Measurements from ENCODE around the gene JCAD. TPM values are rescaled to one million over a fixed set of nuclear protein-coding genes. Genes with fewer than 3 reads are reported as not detected.
"Not testable (repeated sequence)": the region's sequence is repeated elsewhere in the genome, so short reads cannot be mapped to it uniquely, and the experiment has no call there.

Gene JCAD
- total RNA-seq, 1 donor: 0.10 TPM

- Histone ChIP-seq H3K4me1 (ENCODE audit: insufficient read depth, low read length) (peaks cover 33% of the 10 kb centered on the region), H3K27me3 (ENCODE audit: insufficient read depth, low read length) (peaks cover 19% of the 10 kb centered on the region), H3K9me3 (ENCODE audit: low read depth, low read length) (no peaks in the 10 kb centered on the region), H3K4me3 (ENCODE audit: low read length) (no peak overlapping the region)
Measured at GRCh38 chr10:30029164-30029871, 30.1 kb downstream of the JCAD start.

GRCh38 chr10:30028738-30029030 is 30.7 kb downstream of the JCAD start:
- Histone ChIP-seq H3K4me3 (ENCODE audit: low read length) (no peak overlapping the region), H3K27me3 (ENCODE audit: insufficient read depth, low read length) (peaks cover 19% of the 10 kb centered on the region), H3K9me3 (ENCODE audit: low read depth, low read length) (no peaks in the 10 kb centered on the region), H3K4me1 (ENCODE audit: insufficient read depth, low read length) (peaks cover 33% of the 10 kb centered on the region)

GRCh38 chr10:30028006-30028737 is 31.2 kb downstream of the JCAD start:
- Histone ChIP-seq H3K4me1 (ENCODE audit: insufficient read depth, low read length) (peaks cover 33% of the 10 kb centered on the region), H3K9me3 (ENCODE audit: low read depth, low read length) (no peaks in the 10 kb centered on the region), H3K4me3 (ENCODE audit: low read length) (no peak overlapping the region), H3K27me3 (ENCODE audit: insufficient read depth, low read length) (peaks cover 19% of the 10 kb centered on the region)

GRCh38 chr10:30027057-30028005 is 32.1 kb downstream of the JCAD start:
- Histone ChIP-seq H3K4me1 (ENCODE audit: insufficient read depth, low read length) (peaks cover 33% of the 10 kb centered on the region), H3K9me3 (ENCODE audit: low read depth, low read length) (no peaks in the 10 kb centered on the region), H3K4me3 (ENCODE audit: low read length) (no peak overlapping the region), H3K27me3 (ENCODE audit: insufficient read depth, low read length) (peaks cover 14% of the 10 kb centered on the region)

GRCh38 chr10:30026578-30026977 is 32.8 kb downstream of the JCAD start:
- Histone ChIP-seq H3K4me3 (ENCODE audit: low read length) (no peak overlapping the region), H3K4me1 (ENCODE audit: insufficient read depth, low read length) (peaks cover 33% of the 10 kb centered on the region), H3K9me3 (ENCODE audit: low read depth, low read length) (no peaks in the 10 kb centered on the region), H3K27me3 (ENCODE audit: insufficient read depth, low read length) (peaks cover 14% of the 10 kb centered on the region)

- no peak overlapping the region for H3K4me3 ChIP-seq (ENCODE audit: low read length)
- no peaks in the 10 kb centered on the region for H3K9me3 ChIP-seq (ENCODE audit: low read depth, low read length)
- peaks cover 33% of the 10 kb centered on the region for H3K4me1 ChIP-seq (ENCODE audit: insufficient read depth, low read length)
- H3K27me3 ChIP-seq (ENCODE audit: insufficient read depth, low read length): peaks cover 14% of the 10 kb centered on the region
Measured at GRCh38 chr10:30026080-30026479, 33.3 kb downstream of the JCAD start.

GRCh38 chr10:30025428-30025827 is 34.0 kb downstream of the JCAD start:
- peaks cover 14% of the 10 kb centered on the region for H3K27me3 ChIP-seq (ENCODE audit: insufficient read depth, low read length)
- H3K9me3 ChIP-seq (ENCODE audit: low read depth, low read length); H3K4me3 ChIP-seq (ENCODE audit: low read length): not testable (repeated sequence)
- H3K4me1 ChIP-seq (ENCODE audit: insufficient read depth, low read length): peaks cover 33% of the 10 kb centered on the region

- Histone ChIP-seq H3K4me1 (ENCODE audit: insufficient read depth, low read length) (peaks cover 19% of the 10 kb centered on the region), H3K9me3 (ENCODE audit: low read depth, low read length) (no peaks in the 10 kb centered on the region), H3K4me3 (ENCODE audit: low read length) (no peak overlapping the region), H3K27me3 (ENCODE audit: insufficient read depth, low read length) (peaks cover 33% of the 10 kb centered on the region)
Measured at GRCh38 chr10:30022590-30022989, 36.8 kb downstream of the JCAD start.

- peaks cover 40% of the 10 kb centered on the region for H3K27me3 ChIP-seq (ENCODE audit: insufficient read depth, low read length)
- H3K4me3 ChIP-seq (ENCODE audit: low read length): no peak overlapping the region
- no peaks in the 10 kb centered on the region for H3K9me3 ChIP-seq (ENCODE audit: low read depth, low read length)
- H3K4me1 ChIP-seq (ENCODE audit: insufficient read depth, low read length): peaks cover 6% of the 10 kb centered on the region
Measured at GRCh38 chr10:30019468-30019867, 39.9 kb downstream of the JCAD start.

GRCh38 chr10:30018496-30018895 is 40.9 kb downstream of the JCAD start:
- Histone ChIP-seq H3K4me3 (ENCODE audit: low read length) (no peak overlapping the region), H3K27me3 (ENCODE audit: insufficient read depth, low read length) (peaks cover 40% of the 10 kb centered on the region), H3K9me3 (ENCODE audit: low read depth, low read length) (no peaks in the 10 kb centered on the region)

GRCh38 chr10:30017966-30018365 is 41.4 kb downstream of the JCAD start:
- peaks cover 40% of the 10 kb centered on the region for H3K27me3 ChIP-seq (ENCODE audit: insufficient read depth, low read length)
- no peaks in the 10 kb centered on the region for H3K9me3 ChIP-seq (ENCODE audit: low read depth, low read length)
- H3K4me1 ChIP-seq (ENCODE audit: insufficient read depth, low read length): peaks cover 6% of the 10 kb centered on the region
- no peak overlapping the region for H3K4me3 ChIP-seq (ENCODE audit: low read length)

More at GRCh38 chr10:30018496-30018895, 40.9 kb downstream of the JCAD start:
- peaks cover 6% of the 10 kb centered on the region for H3K4me1 ChIP-seq (ENCODE audit: insufficient read depth, low read length)

GRCh38 chr10:30017556-30017955 is 41.8 kb downstream of the JCAD start:
- H3K27me3 ChIP-seq (ENCODE audit: insufficient read depth, low read length): peaks cover 40% of the 10 kb centered on the region

GRCh38 chr10:30014511-30014910 is 44.9 kb downstream of the JCAD start:
- Histone ChIP-seq H3K27me3 (ENCODE audit: insufficient read depth, low read length) (peaks cover 27% of the 10 kb centered on the region), H3K4me1 (ENCODE audit: insufficient read depth, low read length) (peaks cover 6% of the 10 kb centered on the region), H3K4me3 (ENCODE audit: low read length) (no peak overlapping the region), H3K9me3 (ENCODE audit: low read depth, low read length) (no peaks in the 10 kb centered on the region)

More at GRCh38 chr10:30017556-30017955, 41.8 kb downstream of the JCAD start:
- Histone ChIP-seq H3K4me3 (ENCODE audit: low read length) (no peak overlapping the region), H3K9me3 (ENCODE audit: low read depth, low read length) (no peaks in the 10 kb centered on the region), H3K4me1 (ENCODE audit: insufficient read depth, low read length) (peaks cover 6% of the 10 kb centered on the region)

GRCh38 chr10:30013757-30014156 is 45.6 kb downstream of the JCAD start:
- H3K4me1 ChIP-seq (ENCODE audit: insufficient read depth, low read length): peaks cover 6% of the 10 kb centered on the region
- H3K4me3 ChIP-seq (ENCODE audit: low read length): no peak overlapping the region
- H3K9me3 ChIP-seq (ENCODE audit: low read depth, low read length): no peaks in the 10 kb centered on the region
- peaks cover 28% of the 10 kb centered on the region for H3K27me3 ChIP-seq (ENCODE audit: insufficient read depth, low read length)
